Islet precursor cell (in vitro differentiated cells): ENCODE measurements around the gene ADGRV1.
A peak's percentile ranks its signal among the peaks of the same experiment; 100 is the strongest.
"Not testable (repeated sequence)": the region's sequence is repeated elsewhere in the genome, so short reads cannot be mapped to it uniquely, and the experiment has no call there.

Source experiments
- DNase-seq: peaks from one replicate; pipeline ENCODE4 v3.0.0-alpha.2; 2018

Gene ADGRV1

DNA sequence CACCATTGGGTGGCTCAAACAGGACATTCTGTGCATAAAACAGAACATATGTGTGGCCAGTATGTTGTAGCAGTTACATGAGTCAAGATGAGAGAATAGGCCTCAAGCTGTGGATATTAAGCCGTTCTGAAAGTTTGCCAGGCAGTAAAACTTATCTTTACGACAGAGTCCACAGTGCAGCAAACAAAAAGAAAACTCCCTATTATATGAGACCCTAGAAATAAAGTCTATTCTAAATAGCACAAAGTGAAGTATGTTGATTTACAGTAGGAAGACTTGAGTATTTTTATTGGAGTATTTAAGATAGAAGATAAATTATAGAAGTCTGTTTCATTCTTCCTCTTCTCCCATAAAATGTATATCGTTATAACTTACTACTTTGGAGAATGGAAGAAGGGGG is 271.5 kb downstream of the ADGRV1 start:
- no peak for DNase-seq

DNA sequence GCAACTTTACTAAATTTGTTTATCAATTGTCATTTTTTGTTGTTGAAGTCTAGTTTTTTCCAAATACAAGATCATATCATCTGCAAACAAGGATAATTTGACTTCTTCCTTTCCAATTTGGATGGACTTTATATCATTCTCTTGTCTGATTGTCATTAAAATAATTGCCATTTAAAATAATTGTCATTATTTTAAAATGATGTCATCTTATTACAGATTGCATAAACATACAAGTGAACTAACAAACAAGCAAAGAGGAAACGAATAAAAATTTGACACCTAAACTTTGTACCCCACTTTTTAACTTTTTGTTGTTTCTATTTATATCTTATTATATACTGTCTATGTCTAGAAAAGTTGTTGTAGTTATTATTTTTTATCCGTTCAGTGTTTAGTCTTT is 275.2 kb downstream of the ADGRV1 start:
- DNase-seq, result no peak

DNA sequence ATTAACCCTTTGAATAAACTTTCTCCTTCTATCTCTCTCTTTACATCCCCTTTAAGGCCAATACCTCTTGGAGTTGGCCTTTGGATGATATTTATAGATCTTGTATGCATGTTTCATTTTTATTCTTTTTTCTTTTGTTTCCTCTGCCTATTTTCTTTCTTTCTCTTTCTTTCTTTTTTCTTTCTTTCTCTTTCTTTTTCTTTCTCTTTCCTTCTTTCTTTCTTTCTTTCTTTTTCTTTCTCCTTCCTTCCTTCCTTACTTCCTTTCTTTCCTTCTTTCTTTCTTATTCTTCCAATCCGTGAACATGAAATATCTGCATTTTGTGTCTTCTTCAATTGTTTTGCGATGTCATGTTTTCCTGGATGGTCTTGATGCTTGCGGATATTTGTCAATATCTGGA is 276.1 kb downstream of the ADGRV1 start:
- no peak for DNase-seq

DNA sequence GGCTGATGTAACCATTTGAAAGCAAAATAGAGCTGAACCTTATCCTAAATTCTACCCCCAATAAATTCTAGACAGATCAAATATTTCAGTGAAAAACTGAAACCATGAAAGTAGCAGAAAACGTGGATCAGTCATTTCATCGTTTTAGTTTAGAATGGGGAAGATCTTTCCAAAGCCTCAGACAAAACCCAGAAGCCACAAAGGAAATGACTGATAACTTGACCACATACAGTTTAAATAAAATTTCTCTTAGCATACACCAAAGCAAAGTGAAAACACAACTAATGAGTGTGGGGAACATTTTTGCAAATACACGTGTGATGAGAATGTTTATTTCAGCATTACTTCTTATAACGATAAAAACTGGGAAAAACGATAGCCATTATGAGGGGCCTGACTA is 284.8 kb downstream of the ADGRV1 start:
- no peak for DNase-seq

DNA sequence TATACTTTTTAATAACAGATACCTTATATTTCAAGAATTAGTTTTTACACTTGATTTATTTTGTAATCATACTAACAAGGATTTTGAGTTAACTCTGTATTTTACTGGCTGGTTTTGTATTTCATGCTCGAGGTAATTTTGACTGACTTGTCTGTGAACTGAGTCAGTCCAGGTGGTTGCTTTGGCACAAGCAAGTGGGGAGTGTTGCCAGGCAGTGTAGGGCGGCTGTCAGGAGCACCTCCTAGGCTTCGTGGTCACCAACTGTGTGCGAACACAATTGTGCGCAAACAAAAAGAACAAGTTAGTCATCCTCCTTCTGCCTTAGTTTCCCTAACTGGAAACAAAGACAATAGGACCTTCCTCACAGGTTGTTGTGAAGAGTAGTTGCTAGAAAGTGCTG is 286.3 kb downstream of the ADGRV1 start:
- DNase-seq, result no peak

DNA sequence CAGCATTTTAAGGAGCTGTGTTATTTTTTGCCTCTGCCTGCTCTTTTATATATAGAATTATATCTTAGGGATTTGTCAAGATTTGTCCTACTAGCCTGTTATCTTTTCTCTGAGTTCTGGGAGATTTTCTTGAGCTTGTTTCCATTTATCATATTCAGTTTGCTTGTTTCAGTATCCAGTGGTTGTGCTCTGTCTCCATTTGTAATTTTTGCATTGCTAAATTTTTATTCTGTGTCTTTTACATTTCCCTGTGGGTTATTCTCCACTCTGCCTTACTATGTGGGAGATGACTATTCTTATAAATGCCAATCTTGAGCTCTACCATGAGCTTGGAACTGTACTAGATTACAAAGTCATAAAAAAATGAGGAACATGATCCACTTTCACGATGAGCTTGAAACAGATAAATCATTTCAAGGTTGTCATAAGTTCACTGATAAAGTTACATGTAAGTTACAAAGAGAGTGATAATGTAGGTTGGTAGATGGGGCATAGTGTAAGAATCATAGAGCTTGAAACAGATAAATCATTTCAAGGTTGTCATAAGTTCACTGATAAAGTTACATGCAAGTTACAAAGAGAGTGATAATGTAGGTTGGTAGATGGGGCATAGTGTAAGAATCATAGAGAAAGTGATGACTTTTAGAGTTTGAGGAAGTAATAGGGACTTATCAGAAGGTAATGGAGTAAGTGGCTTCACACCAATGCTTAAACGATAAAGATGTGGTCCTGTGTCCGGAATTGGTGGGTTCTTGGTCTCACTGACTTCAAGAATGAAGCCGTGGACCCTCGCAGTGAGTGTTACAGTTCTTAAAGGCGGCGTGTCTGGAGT is 287.3 kb downstream of the ADGRV1 start:
- no peak for DNase-seq

DNA sequence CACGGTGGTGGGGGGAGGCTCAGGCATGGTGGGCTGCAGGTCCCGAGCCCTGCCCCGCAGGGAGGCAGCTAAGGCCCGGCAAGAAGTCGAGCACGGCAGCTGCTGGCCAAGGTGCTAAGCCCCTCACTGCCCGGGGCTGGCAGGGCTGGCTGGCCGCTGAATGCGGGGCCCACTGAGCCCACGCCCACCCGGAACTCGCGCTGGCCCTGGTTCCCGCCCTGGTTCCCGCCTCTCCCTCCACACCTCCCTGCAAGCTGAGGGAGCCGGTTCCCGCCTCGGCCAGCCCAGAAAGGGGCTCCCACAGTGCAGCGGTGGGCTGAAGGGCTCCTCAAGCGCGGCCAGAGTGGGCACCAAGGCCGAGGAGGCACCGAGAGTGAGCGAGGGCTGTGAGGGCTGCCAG is 289.0 kb downstream of the ADGRV1 start:
- not testable (repeated sequence) for DNase-seq

DNA sequence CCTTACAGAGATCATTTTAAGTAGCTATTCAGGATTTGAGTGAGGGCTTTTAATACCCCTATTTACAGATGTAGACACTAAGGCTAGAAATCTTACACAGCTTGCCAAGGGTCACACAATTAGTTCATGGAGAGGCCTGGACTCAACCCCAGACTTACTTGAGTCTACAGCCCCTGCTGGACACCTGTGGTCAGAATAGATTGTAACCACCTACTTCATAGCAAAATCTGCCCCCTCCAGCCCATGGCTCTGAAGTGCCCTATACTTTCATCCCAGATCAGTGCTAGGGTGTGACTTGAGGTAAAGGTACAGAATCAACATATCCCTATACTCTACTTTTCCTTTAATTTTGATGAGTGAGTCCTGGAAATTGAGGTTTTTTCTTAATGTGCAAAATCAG is 291.3 kb downstream of the ADGRV1 start:
- DNase-seq, result no peak

DNA sequence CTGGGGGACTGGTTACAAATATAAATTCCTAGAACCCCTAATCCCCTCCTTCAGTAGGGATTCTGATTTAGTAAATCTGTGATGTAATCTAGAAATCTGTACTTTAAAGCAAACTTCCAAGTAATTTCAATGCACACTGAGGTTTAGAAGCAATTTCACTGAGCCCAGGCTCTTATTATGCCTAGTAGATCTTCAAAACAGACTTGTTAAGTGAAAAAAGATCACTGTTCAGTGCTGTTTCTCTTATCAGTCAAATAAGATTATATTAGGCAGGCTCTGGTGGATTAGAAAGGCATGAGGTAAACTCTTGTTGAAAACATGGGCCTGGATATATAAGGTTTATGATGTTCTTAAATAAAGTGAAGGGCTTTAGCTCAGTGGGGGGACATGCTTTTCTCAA is 293.9 kb downstream of the ADGRV1 start:
- no peak for DNase-seq

DNA sequence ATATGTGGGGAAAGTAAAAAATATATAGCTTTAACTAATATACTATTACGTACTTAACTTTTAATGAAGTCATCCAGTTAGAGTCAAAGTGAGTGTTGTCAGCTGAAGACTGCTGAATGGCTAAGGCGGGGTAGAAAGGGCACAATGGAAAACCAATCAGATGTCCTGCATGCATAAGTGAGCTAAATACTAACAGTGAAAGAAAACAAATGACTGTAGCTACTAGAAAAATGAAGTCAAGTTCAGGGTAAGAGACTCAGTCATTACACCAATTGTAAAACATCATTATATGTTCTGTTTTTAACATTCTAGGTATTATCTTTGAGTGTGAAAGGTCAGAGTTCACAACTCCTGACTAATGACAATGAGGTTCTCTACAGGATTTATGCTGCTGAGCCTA is 295.2 kb downstream of the ADGRV1 start:
- DNase-seq, result no peak

DNA sequence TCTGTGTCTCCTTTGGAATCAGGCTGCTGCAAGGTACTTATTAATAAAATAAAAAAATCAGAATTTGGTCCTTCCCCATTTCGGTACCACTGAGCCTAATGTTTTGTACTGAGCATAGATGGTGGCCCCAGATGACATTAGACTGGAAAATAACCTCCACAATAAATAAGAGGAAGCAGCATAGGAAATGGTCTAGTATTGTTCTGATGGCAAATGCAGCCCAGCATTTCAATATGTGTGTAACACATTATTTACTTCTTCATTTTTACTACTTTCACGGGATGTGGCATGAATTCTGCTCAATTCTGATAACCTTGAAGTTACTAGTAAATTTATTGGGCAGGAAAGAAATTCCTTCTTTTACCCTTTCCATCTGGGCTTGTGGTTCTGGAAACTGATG is 295.6 kb downstream of the ADGRV1 start:
- DNase-seq, result no peak

DNA sequence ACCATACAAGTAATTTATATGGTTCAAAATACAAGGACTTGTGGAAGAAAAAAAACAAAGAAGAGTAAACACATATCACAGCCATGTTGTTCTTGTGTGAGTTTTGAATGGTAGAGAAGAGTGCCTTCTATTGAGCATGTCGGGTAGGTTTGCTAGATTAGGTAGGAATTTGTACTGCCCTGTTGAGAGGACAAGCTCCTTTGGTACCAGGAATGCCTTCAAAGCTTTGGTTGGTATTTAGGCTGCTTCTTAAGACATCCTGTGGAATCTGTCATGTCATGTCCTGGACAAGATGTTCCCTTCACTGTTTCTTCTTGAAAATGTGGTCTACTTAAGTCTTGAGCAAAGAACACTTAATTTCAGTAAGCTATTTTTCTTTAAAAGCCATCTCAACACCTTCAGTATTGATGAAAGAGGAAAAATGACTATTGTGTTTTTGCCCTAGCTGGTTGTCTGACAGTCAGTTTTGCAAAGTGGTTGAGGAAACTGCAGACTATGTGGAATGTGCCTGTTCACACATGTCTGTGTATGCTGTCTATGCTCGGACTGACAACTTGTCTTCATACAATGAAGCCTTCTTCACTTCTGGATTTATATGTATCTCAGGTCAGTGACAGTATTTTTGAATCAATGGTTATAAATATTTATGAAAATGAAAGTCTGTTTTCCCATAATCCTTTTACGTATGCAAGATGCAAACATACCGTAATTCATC is 296.9 kb downstream of the ADGRV1 start:
- no peak for DNase-seq

DNA sequence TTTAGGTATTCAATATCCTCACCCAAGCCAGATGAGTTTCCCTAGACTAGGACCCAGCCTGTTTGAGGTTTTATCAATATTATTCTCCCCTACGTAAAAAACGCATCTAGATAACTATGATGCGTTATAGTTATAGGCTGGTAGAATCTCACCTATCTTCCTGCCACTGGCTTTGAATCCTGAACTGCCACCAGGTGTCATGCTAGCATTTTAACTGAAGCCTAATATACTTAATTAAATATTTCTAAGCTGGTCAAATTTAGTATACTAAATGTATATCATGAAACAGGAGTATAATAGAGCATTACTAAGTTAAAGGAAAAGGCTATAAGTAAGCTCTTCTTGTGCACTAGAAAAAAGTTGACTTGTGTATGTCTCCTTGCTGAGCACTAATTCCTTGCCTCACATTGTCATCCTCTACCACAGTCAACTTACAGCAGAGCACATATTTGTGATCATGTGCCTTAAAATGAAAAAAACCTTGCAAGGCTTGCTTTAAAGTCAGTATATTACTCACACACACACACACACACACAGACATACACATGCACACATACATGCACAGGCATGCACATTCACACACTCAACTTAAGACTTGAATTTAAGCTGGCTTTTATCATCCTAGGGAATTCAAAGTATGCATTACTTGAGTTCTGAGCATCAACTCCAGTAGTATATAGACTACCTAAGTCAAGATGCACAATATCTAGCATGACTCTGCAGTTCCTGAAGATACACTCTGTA is 303.4 kb downstream of the ADGRV1 start:
- no peak for DNase-seq

DNA sequence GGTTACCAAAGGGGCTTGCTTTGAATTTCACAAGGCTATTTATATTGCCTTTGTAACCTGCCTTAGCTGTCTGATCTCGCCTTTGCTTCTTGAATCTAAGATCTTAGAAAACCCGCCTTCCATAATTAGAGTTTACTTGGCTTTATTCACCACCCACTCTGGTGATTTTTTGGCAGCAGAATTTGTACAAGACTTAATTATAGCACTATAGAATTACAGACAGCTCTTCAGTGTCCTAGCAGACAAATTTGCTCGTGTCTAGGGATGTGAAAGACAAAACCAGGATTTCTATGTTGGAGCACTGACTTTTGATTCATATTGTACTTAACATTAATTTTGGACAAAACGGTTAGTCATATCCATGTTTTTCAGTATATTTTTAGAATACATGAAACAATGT is 306.6 kb downstream of the ADGRV1 start:
- no peak for DNase-seq

DNA sequence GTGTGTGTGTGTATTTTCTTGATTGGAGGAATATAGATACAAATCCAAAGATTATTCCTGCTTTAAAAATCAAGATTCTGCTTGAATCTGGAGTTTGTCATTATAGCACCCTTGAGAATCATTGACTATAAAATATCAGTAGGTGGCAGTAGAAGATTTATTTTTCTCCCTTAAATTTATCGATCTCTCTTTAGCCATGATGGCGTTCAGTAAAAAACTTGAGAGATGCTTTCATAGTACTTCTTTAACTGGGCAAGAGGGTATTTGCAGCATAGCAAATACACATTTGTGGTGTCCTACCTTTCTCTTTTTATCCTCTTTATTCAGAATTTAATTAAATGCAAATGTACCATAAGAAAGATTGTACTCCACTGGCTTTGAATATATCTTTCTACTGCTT is 307.7 kb downstream of the ADGRV1 start:
- no peak for DNase-seq

DNA sequence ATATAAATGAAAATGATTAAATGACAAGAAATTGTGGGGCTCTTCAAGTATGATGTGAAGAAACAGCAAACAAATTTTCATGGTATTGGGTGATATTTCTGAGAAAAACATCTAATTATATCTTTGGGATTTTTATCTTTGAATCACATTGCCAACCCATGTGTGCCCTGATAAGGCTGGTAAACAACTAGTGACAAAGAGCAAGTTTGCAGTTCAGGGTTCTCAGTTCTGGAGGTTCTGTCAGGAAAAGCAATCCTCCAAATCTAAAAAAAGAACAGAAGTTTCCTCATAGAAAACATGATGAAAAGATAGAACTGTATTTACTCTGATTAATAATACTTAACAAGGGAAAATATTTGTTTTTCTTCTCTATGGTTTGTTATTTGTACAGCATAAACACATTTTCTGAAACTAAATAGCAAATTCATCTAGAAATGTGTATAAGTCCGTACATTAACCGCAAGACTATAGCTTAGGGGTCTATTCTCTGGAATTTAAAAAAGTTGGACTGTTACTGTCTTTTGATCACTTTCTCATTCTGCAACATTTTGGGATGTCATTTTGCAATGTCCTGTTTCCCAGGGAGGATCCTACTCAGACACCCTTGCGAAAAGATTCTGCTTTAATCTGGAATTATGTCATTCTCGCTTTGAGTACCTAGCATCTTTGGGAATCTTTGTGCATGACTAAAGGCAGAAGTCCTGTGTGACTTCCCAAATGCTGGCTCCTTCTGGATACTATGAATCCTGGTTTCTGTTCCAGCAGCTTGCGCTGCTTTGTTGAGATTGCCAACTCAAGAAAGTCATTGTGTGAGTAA is 308.5 kb downstream of the ADGRV1 start:
- peak; percentile 61 for DNase-seq

DNA sequence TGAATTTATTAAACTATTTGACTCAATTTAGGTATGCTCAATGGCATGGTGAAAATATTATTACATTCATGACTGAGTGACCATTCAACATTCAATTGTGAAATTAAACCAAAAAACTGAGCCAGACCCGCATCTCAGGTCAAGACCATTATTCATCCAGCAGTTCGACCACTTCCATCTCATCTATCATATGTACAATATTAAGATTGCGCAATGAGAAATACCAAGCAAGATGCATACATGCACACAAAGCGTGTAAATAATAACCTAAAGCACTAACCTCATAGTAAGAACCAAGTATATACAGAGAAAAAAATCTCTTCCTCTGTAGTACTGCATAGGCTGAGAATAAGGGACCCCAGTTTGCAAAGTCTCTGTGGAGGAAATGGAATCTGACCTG is 310.2 kb downstream of the ADGRV1 start:
- no peak for DNase-seq

DNA sequence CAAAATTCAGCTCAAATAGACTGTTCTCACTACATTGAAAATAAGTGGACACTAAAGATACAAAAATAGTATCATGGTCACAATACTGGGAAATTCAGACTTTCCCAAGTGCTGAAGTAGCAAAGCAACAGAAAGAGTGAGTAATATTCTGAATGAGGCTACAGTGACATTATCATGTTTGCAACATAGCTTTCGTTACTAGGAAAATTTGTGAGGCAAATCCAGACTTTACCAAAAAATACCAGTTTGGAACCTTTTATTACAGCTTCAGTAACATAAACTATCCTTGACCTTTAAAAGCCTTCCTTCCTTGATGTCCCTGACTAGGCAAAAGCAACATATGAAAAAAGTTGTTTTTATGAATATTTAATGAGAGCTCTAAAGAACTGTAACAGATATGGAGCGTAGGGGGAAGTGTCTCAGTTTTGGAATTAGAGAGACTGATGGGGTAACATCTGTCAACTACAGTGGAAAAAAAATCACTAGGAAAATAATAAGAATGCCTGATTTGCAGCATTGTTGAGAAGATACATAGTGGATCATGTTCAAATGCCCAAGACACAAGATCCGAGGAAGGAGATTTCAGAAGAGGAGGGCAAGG is 312.9 kb downstream of the ADGRV1 start:
- DNase-seq, result no peak

DNA sequence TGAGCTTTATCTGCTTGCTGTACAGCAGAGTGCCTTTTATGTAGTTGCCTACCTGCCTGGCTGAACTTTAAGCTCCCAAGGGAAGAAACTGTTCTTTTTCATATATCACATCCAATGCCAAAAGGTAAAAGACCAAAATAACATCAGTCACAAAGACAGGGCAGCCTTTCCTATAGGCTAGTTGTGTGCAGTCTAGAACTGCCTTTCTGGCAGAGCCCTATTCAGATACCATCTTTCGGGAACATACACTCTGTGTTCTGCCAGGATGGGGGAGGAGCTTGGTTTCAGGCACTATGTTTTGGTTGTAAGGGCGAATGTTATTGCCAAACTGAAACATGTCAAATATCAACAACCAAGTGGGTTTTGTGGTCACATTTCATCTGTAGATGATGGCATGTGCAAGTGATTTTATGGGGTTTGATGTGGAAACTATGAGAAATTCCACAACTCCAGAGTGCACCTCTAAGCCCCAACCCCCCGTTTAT is 314.5 kb downstream of the ADGRV1 start:
- no peak for DNase-seq

DNA sequence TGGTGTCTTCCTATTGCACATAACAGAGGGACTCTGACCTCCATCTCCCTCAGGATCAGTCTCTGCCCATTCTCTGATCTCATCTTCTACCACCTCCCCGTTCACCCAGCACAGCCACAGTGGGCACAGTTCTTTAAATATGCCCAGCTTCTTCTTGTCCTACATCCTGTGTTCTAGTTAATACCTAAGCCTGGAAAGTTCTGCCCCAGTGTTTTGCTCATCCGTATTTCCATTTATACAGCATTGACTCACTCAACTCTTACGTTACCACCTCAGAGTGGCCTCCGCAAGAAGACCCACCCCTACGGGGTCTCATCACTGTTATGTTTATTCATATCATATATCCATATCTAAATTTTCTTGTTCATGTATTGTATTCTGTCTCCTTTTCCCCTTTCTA is 315.5 kb downstream of the ADGRV1 start:
- no peak for DNase-seq

DNA sequence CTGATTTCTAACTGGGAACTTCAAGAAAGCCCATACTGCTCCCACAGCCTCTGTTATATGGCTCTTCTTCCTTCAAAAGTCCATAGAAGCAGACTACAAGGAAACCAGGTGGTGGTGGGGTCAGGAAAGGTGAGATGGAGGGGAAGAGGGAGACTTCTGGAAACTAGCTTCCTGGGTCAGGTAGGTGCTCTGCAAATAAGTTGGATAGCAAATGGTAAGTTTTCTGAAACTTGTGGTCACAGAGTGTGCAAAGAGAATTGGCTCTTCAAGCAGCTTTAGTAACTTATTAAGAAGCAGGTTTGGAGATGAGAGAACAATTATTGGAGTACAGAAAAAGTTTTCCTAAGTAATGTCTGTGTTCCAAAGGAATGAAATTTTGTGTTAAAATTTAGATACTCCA is 316.9 kb downstream of the ADGRV1 start:
- DNase-seq, result no peak

DNA sequence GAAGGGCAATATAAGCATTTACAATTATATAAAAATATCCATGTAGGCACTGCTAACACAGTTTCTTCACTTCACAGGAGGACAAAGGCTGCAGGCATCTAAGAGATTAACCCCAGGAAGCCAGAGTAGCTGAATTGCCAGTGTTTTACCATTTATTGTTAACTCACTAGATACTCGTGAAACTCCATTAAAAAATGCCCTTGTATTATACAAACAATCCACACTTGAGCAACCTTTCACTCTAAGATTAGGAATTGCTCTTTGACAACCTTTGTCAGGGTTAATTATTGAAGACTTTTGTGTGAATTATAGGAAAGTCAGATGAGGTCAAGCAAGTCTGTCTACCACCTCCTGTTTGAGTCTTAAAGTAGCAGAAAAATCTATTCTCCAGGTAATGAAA is 317.8 kb downstream of the ADGRV1 start:
- DNase-seq, result no peak
